Activated gamma-delta T cell (primary cell): Measurements from ENCODE around the gene CREBZF.
"Not testable (repeated sequence)": the region's sequence is repeated elsewhere in the genome, so short reads cannot be mapped to it uniquely, and the experiment has no call there.

Experiments
- DNase-seq: peaks from one replicate; lab custom pipeline; 2025; lab: John Stamatoyannopoulos, UW

CREBZF gene

GRCh38 chr11:85670949-85671663 is 6.2 kb upstream of the CREBZF start:
- DNase-seq, result not testable (repeated sequence)

- no peak for DNase-seq
These were observed 3.2 kb upstream of the CREBZF start for GRCh38 chr11:85668157-85668556.

GRCh38 chr11:85666687-85667086 is 1.8 kb upstream of the CREBZF start:
- DNase-seq, result no peak

- DNase-seq, result no peak
These were observed 804 bp upstream of the CREBZF start for GRCh38 chr11:85665733-85666132.

- peak; percentile 85 for DNase-seq
These were observed 945 bp downstream of the CREBZF start for GRCh38 chr11:85663753-85664614.

GRCh38 chr11:85663080-85663752 is 1.7 kb downstream of the CREBZF start:
- no peak for DNase-seq

GRCh38 chr11:85661972-85662664 is 2.8 kb downstream of the CREBZF start:
- no peak for DNase-seq

GRCh38 chr11:85658180-85658579 is 6.7 kb downstream of the CREBZF start:
- no peak for DNase-seq

GRCh38 chr11:85656777-85657176 is 8.2 kb downstream of the CREBZF start:
- no peak for DNase-seq

GRCh38 chr11:85654343-85654742 is 10.6 kb downstream of the CREBZF start:
- DNase-seq, result not testable (repeated sequence)

GRCh38 chr11:85652786-85653447 is 12.0 kb downstream of the CREBZF start:
- no peak for DNase-seq

- DNase-seq, result no peak
These were observed 13.8 kb downstream of the CREBZF start for GRCh38 chr11:85651118-85651517.

GRCh38 chr11:85647604-85648299 is 17.2 kb downstream of the CREBZF start, which contains the start of gene TMEM126A:
TMEM126A (plus strand) TSS chr11:85647967; CDS start chr11:85650256, 2,289 bp downstream.
- peak; percentile 82 for DNase-seq

GRCh38 chr11:85647078-85647477 is 17.9 kb downstream of the CREBZF start:
- no peak for DNase-seq

GRCh38 chr11:85643191-85643614 is 21.7 kb downstream of the CREBZF start:
- no peak for DNase-seq

- DNase-seq, result no peak
These were observed 30.2 kb downstream of the CREBZF start for GRCh38 chr11:85634747-85635146.

GRCh38 chr11:85628771-85629341 is 36.1 kb downstream of the CREBZF start:
- DNase-seq, result no peak

GRCh38 chr11:85627998-85628770 is 36.7 kb downstream of the CREBZF start, which contains the start of gene TMEM126B:
TMEM126B (plus strand) TSS chr11:85628593; CDS start chr11:85628608, 15 bp downstream.
- peak; percentile 83 for DNase-seq

GRCh38 chr11:85627332-85627997 is 37.5 kb downstream of the CREBZF start, which contains the start of gene DLG2:
DLG2 (minus strand) TSS chr11:85627344.
- DNase-seq, result no peak
